GM12878 (cell line): Measurements from ENCODE around the gene TBC1D19. TPM values are rescaled to one million over a fixed set of nuclear protein-coding genes. Genes with fewer than 3 reads are reported as not detected.

ENCODE experiments used
- ATAC-seq: fragments of 200-7000 bp; cut with Tn5 transposase; 3 replicates; pipeline ENCODE4 v1.9.1; 2020; ENCODE audit warnings: mild to moderate bottlenecking, moderate library complexity
- BruUV-seq: library from RNA; stranded (reverse); fragments of 400-500 nt; replicated peaks from 2 replicates; lab custom pipeline; 2021; lab: Mats Ljungman, UMichigan
- CTCF ChIA-PET: fragments of 300-600 bp; sonication (Branson Sonifier 250); formaldehyde crosslinking; extraction: SDS; loops from one replicate; lab custom pipeline; 2021; ENCODE audit warnings: inconsistent platforms; lab: Yijun Ruan, JAX
- POLR2A ChIA-PET: fragments of 350-600 bp; formaldehyde crosslinking; extraction: SDS; loops from one replicate; lab custom pipeline; 2021; ENCODE audit warnings: inconsistent platforms; lab: Charles Lee
- RAD21 ChIA-PET: fragments of 300-600 bp; sonication (Branson Sonifier 250); formaldehyde crosslinking; loops from one replicate; lab custom pipeline; 2023; ENCODE audit warnings: antibody characterized with exemption; ENCODE audit not compliant: unreplicated experiment; lab: Charles Lee
- SMC1A ChIA-PET: fragments of 300-600 bp; sonication (Branson Sonifier 250); formaldehyde crosslinking; loops from one replicate; lab custom pipeline; 2023; ENCODE audit not compliant: unreplicated experiment, uncharacterized antibody; lab: Charles Lee
- DNase-seq: peaks from one replicate; pipeline ENCODE4 v3.0.0-alpha.2; 2011; ENCODE audit warnings: low read depth, low spot score
- FAIRE-seq: peaks from 3 replicates; lab custom pipeline; 2011; peaks lifted over from hg19 to GRCh38; lab: Jason Lieb, UNC
- H2AFZ ChIP-seq: 2 replicates; pipeline ENCODE4 v1.6.0; 2011; ENCODE audit warnings: low read depth, low read length, control low read depth; ENCODE audit not compliant: control insufficient read depth
- H3K27ac ChIP-seq: 2 replicates; pipeline ENCODE4 v1.5.1; 2011; ENCODE audit warnings: control low read depth; ENCODE audit not compliant: control insufficient read depth, insufficient read depth
- H3K27me3 ChIP-seq, 2 experiments: replicated peaks in 1 of 2; 2 replicates each; pipeline versions ENCODE4 v1.6.0 to v1.6.1; 2011; ENCODE audit warnings: low read length in 1 of 2; ENCODE audit not compliant: control insufficient read depth in 2 of 2, insufficient read depth in 2 of 2
- H3K36me3 ChIP-seq, 2 experiments: 2 replicates each; pipeline ENCODE4 v1.5.1; 2011; ENCODE audit warnings: low read length in 1 of 2; ENCODE audit not compliant: control insufficient read depth in 2 of 2, insufficient read depth in 2 of 2
- H3K4me1 ChIP-seq: 2 replicates; pipeline ENCODE4 v1.6.1; 2011; ENCODE audit warnings: mild to moderate bottlenecking, low read length, moderate library complexity, mixed read lengths; ENCODE audit not compliant: control insufficient read depth, insufficient read depth
- H3K4me2 ChIP-seq: 2 replicates; pipeline ENCODE4 v1.6.0; 2011; ENCODE audit warnings: control low read depth; ENCODE audit not compliant: control insufficient read depth, insufficient read depth
- H3K4me3 ChIP-seq: fragments of 200-600 bp; sonication (generic); 2 replicates; pipeline ENCODE4 v1.5.1; 2016
- H3K79me2 ChIP-seq: 2 replicates; pipeline ENCODE4 v1.6.0; 2011; ENCODE audit warnings: low read length; ENCODE audit not compliant: control insufficient read depth, insufficient read depth
- H3K9ac ChIP-seq: 2 replicates; pipeline ENCODE4 v1.8.0; 2011; ENCODE audit warnings: low read length, control low read depth, mixed read lengths; ENCODE audit not compliant: control insufficient read depth, insufficient read depth
- H3K9me3 ChIP-seq: replicated peaks from 3 replicates; pipeline ENCODE4 v1.5.1; 2011; ENCODE audit warnings: mild to moderate bottlenecking, low read length; ENCODE audit not compliant: control insufficient read depth, insufficient read depth
- H4K20me1 ChIP-seq: 2 replicates; pipeline ENCODE4 v1.6.0; 2011; ENCODE audit not compliant: control insufficient read depth, insufficient read depth
- CTCF ChIP-seq, 3 experiments: IDR thresholded peaks in 2 of 3; conservative IDR thresholded peaks in 1 of 3; 2 replicates each; pipeline ENCODE4 v1.5.1; 2011; ENCODE audit warnings: low read depth in 3 of 3, low read length in 3 of 3, mild to moderate bottlenecking in 3 of 3, control low read depth in 2 of 3, moderate library complexity in 2 of 3, inconsistent platforms in 1 of 3, mixed read lengths in 1 of 3; ENCODE audit not compliant: control insufficient read depth in 2 of 3, insufficient read depth in 1 of 3; ENCODE audit errors: extremely low read depth in 1 of 3
- MYC ChIP-seq: IDR thresholded peaks from 2 replicates; pipeline ENCODE4 v1.6.1; 2011; ENCODE audit warnings: mild to moderate bottlenecking, low read length, moderate library complexity, inconsistent platforms; ENCODE audit not compliant: insufficient read depth, insufficient replicate concordance, insufficient read length, severe bottlenecking
- RELA ChIP-seq: fragments of 450-650 bp; IDR thresholded peaks from 2 replicates; pipeline ENCODE4 v1.8.0; 2014; ENCODE audit warnings: borderline replicate concordance; ENCODE audit not compliant: partially characterized antibody
- SMC3 ChIP-seq: IDR thresholded peaks from 2 replicates; pipeline ENCODE4 v1.6.1; 2011; ENCODE audit warnings: low read length, improper control_type of control experiment, borderline replicate concordance
- SREBF2 ChIP-seq: IDR thresholded peaks from 2 replicates; pipeline ENCODE4 v1.6.1; 2012; ENCODE audit warnings: mild to moderate bottlenecking, low read length
- TAF1 ChIP-seq: IDR thresholded peaks from 2 replicates; pipeline ENCODE4 v1.6.1; 2011; ENCODE audit warnings: mild to moderate bottlenecking, low read depth, low read length, borderline replicate concordance
- TBL1XR1 ChIP-seq: IDR thresholded peaks from 2 replicates; pipeline ENCODE4 v1.6.1; 2012; ENCODE audit warnings: low read depth, low read length, improper control_type of control experiment
- ZBTB11 ChIP-seq: fragments of 450-650 bp; formaldehyde crosslinking; IDR thresholded peaks from 2 replicates; pipeline ENCODE4 v1.5.0; 2022; ENCODE audit warnings: mild to moderate bottlenecking, missing genetic modification characterization
- WGBS: methylation state at CpG from one replicate; pipeline ENCODE4 v1.1.6; 2016; ENCODE audit warnings: low lambda C conversion rate; ENCODE audit not compliant: insufficient replicate concordance, insufficient coverage; ENCODE audit errors: missing lambda C conversion rate; 5-methylcytosine and 5-hydroxymethylcytosine counted together
- in situ Hi-C: fragments of 300-500 bp; cut with MboI; formaldehyde crosslinking; loops from 9 replicates; pipeline ENCODE4 v1.14.3; 2018; ENCODE audit warnings: mixed read lengths
- intact Hi-C: fragments of 100-400 bp; cut with micrococcal nuclease; formaldehyde crosslinking; loops from one replicate; pipeline ENCODE4 v1.14.2; 2022; ENCODE audit not compliant: unreplicated experiment
- polyA plus RNA-seq, 11 experiments: library from polyadenylated mRNA; depleted of rRNA in 4 of 11; unstranded in 6 of 11; stranded (reverse) in 5 of 11; fragments of >200 nt; fragmentation: Nextera tagmentation in 4 of 11; fragmentation: Illumina TruSeq in 1 of 11; extraction: Ambion mirVana in 4 of 11; extraction: Trizol in 1 of 11; gene quantifications; 1 replicate in 1 of 11; 2 replicates in 10 of 11; pipeline versions ENCODE4 v1.2.1 to v1.2.3, GENCODE V29; 2011 to 2016; ENCODE audit warnings: inconsistent platforms in 2 of 11, missing spikeins in 2 of 11, low read depth in 1 of 11
- total RNA-seq, 4 experiments: library from RNA; depleted of rRNA in 3 of 4; stranded (reverse); fragments of >200 nt in 3 of 4; fragmentation: Illumina TruSeq in 1 of 4; extraction: Trizol in 1 of 4; gene quantifications; 2 replicates each; pipeline versions ENCODE4 v1.2.1 to v1.2.3, GENCODE V29; 2013 to 2021
- TF ChIP-seq, protein P1 (sequence below): fragments of 450-650 bp; formaldehyde crosslinking; IDR thresholded peaks from 2 replicates; pipeline ENCODE4 v1.4.0; 2022; ENCODE audit warnings: mild to moderate bottlenecking, moderate library complexity
- TF ChIP-seq, protein P2 (sequence below): IDR thresholded peaks from 2 replicates; pipeline ENCODE4 v1.6.1; 2012; ENCODE audit warnings: low read depth, low read length, improper control_type of control experiment

The TBC1D19 gene
- total and polyA plus RNA-seq, 10 of the 15 experiments (the other 5 are each of a cell fraction or from before 2014, with no cell fraction given) = 0.29 to 3.9 (median 2.1) TPM

DNA sequence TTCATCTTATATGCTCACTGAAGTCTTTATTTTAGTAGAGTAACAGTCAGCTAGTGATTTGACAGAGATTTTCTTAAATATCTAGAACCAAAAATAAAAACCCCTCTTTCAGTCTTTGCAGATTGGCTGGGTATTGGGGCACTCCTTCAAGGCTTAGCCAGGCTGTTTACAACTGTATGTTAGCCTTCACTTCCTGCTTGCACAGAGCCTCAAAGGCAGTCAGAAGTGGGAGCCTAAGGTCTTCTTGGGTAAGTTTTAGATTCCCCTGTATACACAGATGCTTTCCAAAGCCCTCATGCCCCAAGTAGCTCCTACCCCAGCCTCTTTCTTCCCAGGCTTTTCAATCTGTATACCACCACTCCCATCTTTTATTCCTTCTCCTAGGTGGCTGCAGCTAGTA is 140.7 kb downstream of the TBC1D19 start (continued):
- TF ChIP-seq, protein P1, sequence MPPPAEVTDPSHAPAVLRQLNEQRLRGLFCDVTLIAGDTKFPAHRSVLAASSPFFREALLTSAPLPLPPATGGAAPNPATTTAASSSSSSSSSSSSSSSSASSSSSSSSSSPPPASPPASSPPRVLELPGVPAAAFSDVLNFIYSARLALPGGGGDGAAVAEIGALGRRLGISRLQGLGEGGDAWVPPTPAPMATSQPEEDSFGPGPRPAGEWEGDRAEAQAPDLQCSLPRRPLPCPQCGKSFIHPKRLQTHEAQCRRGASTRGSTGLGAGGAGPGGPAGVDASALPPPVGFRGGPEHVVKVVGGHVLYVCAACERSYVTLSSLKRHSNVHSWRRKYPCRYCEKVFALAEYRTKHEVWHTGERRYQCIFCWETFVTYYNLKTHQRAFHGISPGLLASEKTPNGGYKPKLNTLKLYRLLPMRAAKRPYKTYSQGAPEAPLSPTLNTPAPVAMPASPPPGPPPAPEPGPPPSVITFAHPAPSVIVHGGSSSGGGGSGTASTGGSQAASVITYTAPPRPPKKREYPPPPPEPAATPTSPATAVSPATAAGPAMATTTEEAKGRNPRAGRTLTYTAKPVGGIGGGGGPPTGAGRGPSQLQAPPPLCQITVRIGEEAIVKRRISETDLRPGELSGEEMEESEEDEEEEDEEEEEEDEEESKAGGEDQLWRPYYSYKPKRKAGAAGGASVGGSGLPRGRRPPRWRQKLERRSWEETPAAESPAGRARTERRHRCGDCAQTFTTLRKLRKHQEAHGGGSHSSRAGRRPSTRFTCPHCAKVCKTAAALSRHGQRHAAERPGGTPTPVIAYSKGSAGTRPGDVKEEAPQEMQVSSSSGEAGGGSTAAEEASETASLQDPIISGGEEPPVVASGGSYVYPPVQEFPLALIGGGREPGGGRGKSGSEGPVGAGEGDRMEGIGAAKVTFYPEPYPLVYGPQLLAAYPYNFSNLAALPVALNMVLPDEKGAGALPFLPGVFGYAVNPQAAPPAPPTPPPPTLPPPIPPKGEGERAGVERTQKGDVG (CRISPR knock-in tag) = no peak
- no peak for TF ChIP-seq RELA

DNA sequence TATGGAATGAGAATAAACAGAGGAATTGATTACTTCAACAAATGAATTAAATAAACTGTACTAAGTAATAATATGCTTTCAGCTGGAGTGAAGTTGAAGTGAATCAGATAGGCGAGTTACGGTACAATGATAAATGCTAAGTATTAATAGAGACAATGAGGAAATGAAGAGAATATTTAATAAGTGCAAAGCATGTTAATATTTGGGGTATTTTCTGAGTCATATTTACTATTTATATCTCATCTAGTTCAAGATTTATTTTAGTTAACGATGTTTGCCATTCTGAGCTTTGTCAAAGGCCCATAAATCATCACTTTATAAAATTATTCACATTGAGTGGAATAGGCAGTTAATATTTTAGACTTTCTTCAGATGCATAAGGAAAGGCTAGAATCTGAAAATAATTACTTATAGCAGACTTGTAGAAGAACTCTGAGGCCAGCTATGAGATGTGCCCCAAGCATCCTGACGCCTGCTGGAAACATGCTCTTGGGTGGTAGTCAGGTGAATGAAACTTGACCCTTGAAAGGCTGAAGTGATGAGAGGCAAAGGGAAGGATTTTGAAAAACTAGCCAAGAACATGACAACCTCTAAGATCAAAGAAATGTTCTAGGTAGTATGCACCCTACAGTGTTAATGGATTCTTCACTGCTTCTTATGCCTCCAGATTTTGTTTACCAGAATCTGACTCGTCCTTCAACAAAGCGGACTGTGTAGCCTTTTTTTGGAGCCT is 142.9 kb downstream of the TBC1D19 start:
- WGBS = 92% methylated on average over 6 of the region's 6 CpGs
- no peak for DNase-seq
- FAIRE-seq = no peak
- no peak for ATAC-seq
- H3K4me2 ChIP-seq = no peak overlapping the region
- H3K9me3 ChIP-seq = no peaks in the 10 kb centered on the region
- ChIA-PET SMC1A (no interaction called here), POLR2A (no interaction called here), RAD21 (no interaction called here), CTCF (interaction anchor here (1.5 kb wide), 1 partner anchor 20 kb away, joined by 3 read pairs; no protein-coding TSS in a partner anchor)
- H4K20me1 ChIP-seq = no peaks in the 10 kb centered on the region
- no peak overlapping the region for H3K9ac ChIP-seq
- H3K27me3 ChIP-seq = no peaks in the 10 kb centered on the region
- no peak overlapping the region for H3K4me3 ChIP-seq
- H3K27ac ChIP-seq = no peak overlapping the region
- no peak overlapping the region for H2AFZ ChIP-seq
- no peaks in the 10 kb centered on the region; the same call in 1 of the 2 replicates for H3K4me1 ChIP-seq
- in situ Hi-C loops (no loop called here), intact Hi-C loops (no loop called here)
- no peaks in the 10 kb centered on the region for H3K36me3 ChIP-seq
- no TSS peak for BruUV-seq
- no peaks in the 10 kb centered on the region for H3K79me2 ChIP-seq
- TF ChIP-seq CTCF (IDR thresholded peaks at IDR 0.05 in 2 of 3, conservative IDR thresholded peaks at IDR 0.05 in 1 of 3; ENCODE audit: control insufficient read depth in 2 of 3, extremely low read depth in 1 of 3, insufficient read depth in 1 of 3, low read depth in 3 of 3, low read length in 3 of 3) (no peak), SREBF2 (no peak), TBL1XR1 (no peak), ZBTB11 (CRISPR knock-in tag) (no peak), SMC3 (no peak), TAF1 (no peak), MYC (no peak)
- TF ChIP-seq, protein P2, sequence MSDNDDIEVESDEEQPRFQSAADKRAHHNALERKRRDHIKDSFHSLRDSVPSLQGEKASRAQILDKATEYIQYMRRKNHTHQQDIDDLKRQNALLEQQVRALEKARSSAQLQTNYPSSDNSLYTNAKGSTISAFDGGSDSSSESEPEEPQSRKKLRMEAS = no peak
